ENCODE measurements around the gene MRPL17. TPM values are rescaled to one million over a fixed set of nuclear protein-coding genes. Genes with fewer than 3 reads are reported as not detected.

The MRPL17 gene
- total and polyA plus RNA-seq, 2 of the 13 experiments (the other 11 are each of a cell fraction or from before 2014, with no cell fraction given): 59.4 to 90.0 TPM

DNA sequence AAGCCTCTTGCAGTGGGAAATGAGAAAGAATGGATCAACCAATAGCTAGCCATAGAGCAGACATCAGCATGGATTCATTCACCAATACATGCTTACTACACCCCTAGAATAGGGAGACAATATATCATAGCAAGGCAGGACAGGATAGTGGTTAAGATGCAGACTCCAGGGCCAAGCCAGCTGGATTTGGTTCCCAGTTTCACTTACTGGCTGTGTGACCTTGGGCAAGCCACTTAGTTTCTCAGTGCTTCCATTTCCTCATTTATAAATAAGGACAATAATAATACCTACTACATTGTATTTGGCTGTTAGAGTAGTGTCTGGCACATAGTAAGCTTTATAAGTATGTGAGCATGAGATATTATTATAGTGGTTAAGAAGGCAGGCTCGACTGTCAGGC is 34.6 kb downstream of the MRPL17 start (continued):
- TF ChIP-seq U2AF1 (optimal IDR thresholded peaks at IDR 0.05; ENCODE audit: low read depth, low read length): no peak

- no peak for DNase-seq (ENCODE audit: low spot score)
- 29% methylated on average over 2 of the region's 2 CpGs for WGBS (ENCODE audit: low lambda C conversion rate)
- CTCF ChIA-PET (ENCODE audit: low intra/inter-chr PET ratio, low total read pairs): no interaction called here
Measured at GRCh38 chr11:6647836-6648235, 35.3 kb downstream of the MRPL17 start.

More at GRCh38 chr11:6647836-6648235, 35.3 kb downstream of the MRPL17 start:
- Histone ChIP-seq H3K4me2 (ENCODE audit: low read depth, low read length) (no peak overlapping the region), H2AFZ (ENCODE audit: low read length) (no peak overlapping the region), H3K4me3 (replicated peaks in 1 of 3; ENCODE audit: insufficient read depth in 1 of 3, low read depth in 2 of 3, low read length in 3 of 3) (no peak overlapping the region), H3K27me3 (ENCODE audit: control insufficient read depth in 1 of 2, insufficient read depth in 2 of 2, low read length in 2 of 2) (peaks cover 3 to 100% of the 10 kb centered on the region in 2 experiments; a peak in 4 of 5 replicates), H3K9me3 (ENCODE audit: low read length) (no peaks in the 10 kb centered on the region), H3K4me1 (ENCODE audit: insufficient read depth, low read length) (no peaks in the 10 kb centered on the region), H3K36me3 (replicated peaks in 1 of 2; ENCODE audit: control insufficient read depth in 1 of 2, insufficient read depth in 2 of 2, low read length in 2 of 2) (no peaks in the 10 kb centered on the region), H3K9ac (ENCODE audit: insufficient read depth, low read depth, low read length) (no peak overlapping the region), H3K27ac (ENCODE audit: extremely low read length, insufficient read depth, low read length) (no peak overlapping the region), H4K20me1 (ENCODE audit: insufficient read depth, low read length) (no peaks in the 10 kb centered on the region; the same call in 1 of the 2 replicates), H3K79me2 (ENCODE audit: insufficient read depth, low read length) (no peaks in the 10 kb centered on the region)
- in situ Hi-C loops (cut with HindIII; ENCODE audit: extremely low pct_ligation_motif_present, low pct_unique_long_range_greater_than_20kb) (no loop called here), intact Hi-C loops (cut with micrococcal nuclease; ENCODE audit: unreplicated experiment) (loop anchor here (1.0 kb wide), 1 partner anchor 24 kb away; no protein-coding TSS in a partner anchor)
- BruUV-seq (replicated peaks): no TSS peak
- POLR2A ChIA-PET: no interaction called here
- TF ChIP-seq, protein P1, sequence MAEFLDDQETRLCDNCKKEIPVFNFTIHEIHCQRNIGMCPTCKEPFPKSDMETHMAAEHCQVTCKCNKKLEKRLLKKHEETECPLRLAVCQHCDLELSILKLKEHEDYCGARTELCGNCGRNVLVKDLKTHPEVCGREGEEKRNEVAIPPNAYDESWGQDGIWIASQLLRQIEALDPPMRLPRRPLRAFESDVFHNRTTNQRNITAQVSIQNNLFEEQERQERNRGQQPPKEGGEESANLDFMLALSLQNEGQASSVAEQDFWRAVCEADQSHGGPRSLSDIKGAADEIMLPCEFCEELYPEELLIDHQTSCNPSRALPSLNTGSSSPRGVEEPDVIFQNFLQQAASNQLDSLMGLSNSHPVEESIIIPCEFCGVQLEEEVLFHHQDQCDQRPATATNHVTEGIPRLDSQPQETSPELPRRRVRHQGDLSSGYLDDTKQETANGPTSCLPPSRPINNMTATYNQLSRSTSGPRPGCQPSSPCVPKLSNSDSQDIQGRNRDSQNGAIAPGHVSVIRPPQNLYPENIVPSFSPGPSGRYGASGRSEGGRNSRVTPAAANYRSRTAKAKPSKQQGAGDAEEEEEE (CRISPR knock-in tag; IDR thresholded peaks at IDR 0.05; ENCODE audit: borderline replicate concordance): no peak
- TF ChIP-seq, protein P2, sequence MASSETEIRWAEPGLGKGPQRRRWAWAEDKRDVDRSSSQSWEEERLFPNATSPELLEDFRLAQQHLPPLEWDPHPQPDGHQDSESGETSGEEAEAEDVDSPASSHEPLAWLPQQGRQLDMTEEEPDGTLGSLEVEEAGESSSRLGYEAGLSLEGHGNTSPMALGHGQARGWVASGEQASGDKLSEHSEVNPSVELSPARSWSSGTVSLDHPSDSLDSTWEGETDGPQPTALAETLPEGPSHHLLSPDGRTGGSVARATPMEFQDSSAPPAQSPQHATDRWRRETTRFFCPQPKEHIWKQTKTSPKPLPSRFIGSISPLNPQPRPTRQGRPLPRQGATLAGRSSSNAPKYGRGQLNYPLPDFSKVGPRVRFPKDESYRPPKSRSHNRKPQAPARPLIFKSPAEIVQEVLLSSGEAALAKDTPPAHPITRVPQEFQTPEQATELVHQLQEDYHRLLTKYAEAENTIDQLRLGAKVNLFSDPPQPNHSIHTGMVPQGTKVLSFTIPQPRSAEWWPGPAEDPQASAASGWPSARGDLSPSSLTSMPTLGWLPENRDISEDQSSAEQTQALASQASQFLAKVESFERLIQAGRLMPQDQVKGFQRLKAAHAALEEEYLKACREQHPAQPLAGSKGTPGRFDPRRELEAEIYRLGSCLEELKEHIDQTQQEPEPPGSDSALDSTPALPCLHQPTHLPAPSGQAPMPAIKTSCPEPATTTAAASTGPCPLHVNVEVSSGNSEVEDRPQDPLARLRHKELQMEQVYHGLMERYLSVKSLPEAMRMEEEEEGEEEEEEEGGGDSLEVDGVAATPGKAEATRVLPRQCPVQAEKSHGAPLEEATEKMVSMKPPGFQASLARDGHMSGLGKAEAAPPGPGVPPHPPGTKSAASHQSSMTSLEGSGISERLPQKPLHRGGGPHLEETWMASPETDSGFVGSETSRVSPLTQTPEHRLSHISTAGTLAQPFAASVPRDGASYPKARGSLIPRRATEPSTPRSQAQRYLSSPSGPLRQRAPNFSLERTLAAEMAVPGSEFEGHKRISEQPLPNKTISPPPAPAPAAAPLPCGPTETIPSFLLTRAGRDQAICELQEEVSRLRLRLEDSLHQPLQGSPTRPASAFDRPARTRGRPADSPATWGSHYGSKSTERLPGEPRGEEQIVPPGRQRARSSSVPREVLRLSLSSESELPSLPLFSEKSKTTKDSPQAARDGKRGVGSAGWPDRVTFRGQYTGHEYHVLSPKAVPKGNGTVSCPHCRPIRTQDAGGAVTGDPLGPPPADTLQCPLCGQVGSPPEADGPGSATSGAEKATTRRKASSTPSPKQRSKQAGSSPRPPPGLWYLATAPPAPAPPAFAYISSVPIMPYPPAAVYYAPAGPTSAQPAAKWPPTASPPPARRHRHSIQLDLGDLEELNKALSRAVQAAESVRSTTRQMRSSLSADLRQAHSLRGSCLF (CRISPR knock-in tag; IDR thresholded peaks at IDR 0.05; ENCODE audit: borderline replicate concordance): no peak
- no peak for TF ChIP-seq TSC22D2 (CRISPR knock-in tag; IDR thresholded peaks at IDR 0.05; ENCODE audit: borderline replicate concordance)
- TF ChIP-seq ZNF337 (CRISPR knock-in tag; IDR thresholded peaks at IDR 0.05; ENCODE audit: borderline replicate concordance, low read depth): no peak
- FAIRE-seq (no peak), ATAC-seq (no peak)

Data from HepG2 (cell line).